Measurements from ENCODE around the gene RAD50. TPM values are rescaled to one million over a fixed set of nuclear protein-coding genes. Genes with fewer than 3 reads are reported as not detected.
"Not testable (repeated sequence)": the region's sequence is repeated elsewhere in the genome, so short reads cannot be mapped to it uniquely, and the experiment has no call there.

RAD50 gene
- total RNA-seq, 2 donors from 2014 or later, result 29.5 to 37.0 TPM

DNA sequence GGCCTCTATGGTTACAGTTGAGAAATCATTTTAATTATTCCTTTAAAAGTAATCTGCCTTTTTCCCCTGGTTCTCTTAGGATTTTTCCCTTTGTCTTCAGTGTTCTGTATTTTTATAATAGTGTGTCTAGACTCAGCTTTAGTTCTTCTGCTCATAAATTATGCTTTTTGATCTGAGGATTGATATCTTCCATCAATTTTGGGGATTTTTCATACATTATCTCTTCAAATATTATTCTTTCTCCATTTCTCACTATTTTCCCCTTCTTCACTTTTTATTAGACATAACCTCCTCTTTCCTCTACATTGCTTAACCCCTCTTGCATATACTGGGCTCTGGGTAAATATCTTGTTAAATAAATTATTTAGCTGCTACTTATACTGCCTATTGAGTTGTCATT lies 64.9 kb downstream of the RAD50 start:
- no peak overlapping the region for H3K9ac ChIP-seq (ENCODE audit: low read depth in 2 of 2, low read length in 2 of 2)
- no peaks in the 10 kb centered on the region for H3K27me3 ChIP-seq
- H3K36me3 ChIP-seq, result no peaks in the 10 kb centered on the region
- H3K9me3 ChIP-seq, result no peaks in the 10 kb centered on the region
- H3K4me1 ChIP-seq, result no peaks in the 10 kb centered on the region
- no peak for DNase-seq
- no peak overlapping the region for H3K4me3 ChIP-seq
- H3K27ac ChIP-seq, result no peak overlapping the region
- intact Hi-C loops (cut with DNase I), result loop anchor here (10.0 kb wide), 1 partner anchor 47 kb away; no protein-coding TSS in a partner anchor
- TF ChIP-seq, protein P1, sequence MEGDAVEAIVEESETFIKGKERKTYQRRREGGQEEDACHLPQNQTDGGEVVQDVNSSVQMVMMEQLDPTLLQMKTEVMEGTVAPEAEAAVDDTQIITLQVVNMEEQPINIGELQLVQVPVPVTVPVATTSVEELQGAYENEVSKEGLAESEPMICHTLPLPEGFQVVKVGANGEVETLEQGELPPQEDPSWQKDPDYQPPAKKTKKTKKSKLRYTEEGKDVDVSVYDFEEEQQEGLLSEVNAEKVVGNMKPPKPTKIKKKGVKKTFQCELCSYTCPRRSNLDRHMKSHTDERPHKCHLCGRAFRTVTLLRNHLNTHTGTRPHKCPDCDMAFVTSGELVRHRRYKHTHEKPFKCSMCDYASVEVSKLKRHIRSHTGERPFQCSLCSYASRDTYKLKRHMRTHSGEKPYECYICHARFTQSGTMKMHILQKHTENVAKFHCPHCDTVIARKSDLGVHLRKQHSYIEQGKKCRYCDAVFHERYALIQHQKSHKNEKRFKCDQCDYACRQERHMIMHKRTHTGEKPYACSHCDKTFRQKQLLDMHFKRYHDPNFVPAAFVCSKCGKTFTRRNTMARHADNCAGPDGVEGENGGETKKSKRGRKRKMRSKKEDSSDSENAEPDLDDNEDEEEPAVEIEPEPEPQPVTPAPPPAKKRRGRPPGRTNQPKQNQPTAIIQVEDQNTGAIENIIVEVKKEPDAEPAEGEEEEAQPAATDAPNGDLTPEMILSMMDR (IDR thresholded peaks at IDR 0.05), result no peak

DNA sequence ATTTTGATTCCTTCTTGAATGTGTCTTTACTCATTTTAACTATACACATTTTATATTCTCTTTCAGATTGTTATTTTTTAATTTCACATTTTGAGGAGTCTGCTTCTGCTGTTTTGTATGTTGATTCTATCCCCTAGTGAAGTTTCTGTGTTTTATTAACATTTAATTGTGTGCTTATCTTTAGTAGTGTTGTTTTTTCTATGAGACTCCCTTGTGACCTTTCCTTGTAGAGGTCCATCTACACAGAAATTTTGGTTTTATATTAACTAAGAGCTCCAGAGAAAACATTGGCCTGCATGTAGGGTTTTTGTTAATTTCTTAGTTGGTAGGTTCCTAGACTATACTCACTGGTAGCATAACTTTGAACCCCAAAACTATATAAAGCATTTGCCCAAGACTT lies 65.8 kb downstream of the RAD50 start:
- Histone ChIP-seq H3K4me1 (no peaks in the 10 kb centered on the region), H3K4me3 (no peak overlapping the region), H3K36me3 (no peaks in the 10 kb centered on the region), H3K9me3 (no peaks in the 10 kb centered on the region), H3K27me3 (no peaks in the 10 kb centered on the region), H3K27ac (no peak overlapping the region), H3K9ac (ENCODE audit: low read depth in 2 of 2, low read length in 2 of 2) (no peak overlapping the region)
- intact Hi-C loops (cut with DNase I), result loop anchor here (10.0 kb wide), 1 partner anchor 48 kb away; no protein-coding TSS in a partner anchor
- TF ChIP-seq, protein P1 (IDR thresholded peaks at IDR 0.05), result no peak
- no peak for DNase-seq

DNA sequence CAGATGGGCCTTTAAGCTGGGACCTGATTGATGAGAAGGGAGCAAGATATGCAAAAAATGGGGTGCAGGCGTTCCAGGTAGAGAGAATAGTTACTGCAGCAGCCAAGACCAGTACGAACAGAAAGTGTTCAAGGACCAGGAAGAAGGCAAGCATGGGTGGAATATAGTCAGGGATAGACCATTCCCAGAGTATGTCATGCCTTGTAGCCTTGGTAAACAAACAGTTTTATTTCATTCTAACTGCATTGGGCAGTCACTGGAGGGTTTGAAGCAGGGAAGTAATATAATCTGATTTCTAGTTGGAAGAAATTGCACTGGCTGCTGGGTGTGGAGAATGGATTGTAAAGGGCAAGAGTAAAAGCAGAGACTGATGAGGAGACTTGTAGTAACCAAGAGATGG lies 70.7 kb downstream of the RAD50 start:
- DNase-seq, result no peak
- Histone ChIP-seq H3K36me3 (no peaks in the 10 kb centered on the region), H3K27ac (no peak overlapping the region), H3K27me3 (no peaks in the 10 kb centered on the region), H3K4me3 (no peak overlapping the region), H3K9me3 (no peaks in the 10 kb centered on the region), H3K4me1 (no peaks in the 10 kb centered on the region), H3K9ac (ENCODE audit: low read depth in 2 of 2, low read length in 2 of 2) (no peak overlapping the region)
- TF ChIP-seq, protein P1 (IDR thresholded peaks at IDR 0.05), result no peak
- intact Hi-C loops (cut with DNase I), result loop anchor here (10.0 kb wide), 1 partner anchor 53 kb away; no protein-coding TSS in a partner anchor

DNA sequence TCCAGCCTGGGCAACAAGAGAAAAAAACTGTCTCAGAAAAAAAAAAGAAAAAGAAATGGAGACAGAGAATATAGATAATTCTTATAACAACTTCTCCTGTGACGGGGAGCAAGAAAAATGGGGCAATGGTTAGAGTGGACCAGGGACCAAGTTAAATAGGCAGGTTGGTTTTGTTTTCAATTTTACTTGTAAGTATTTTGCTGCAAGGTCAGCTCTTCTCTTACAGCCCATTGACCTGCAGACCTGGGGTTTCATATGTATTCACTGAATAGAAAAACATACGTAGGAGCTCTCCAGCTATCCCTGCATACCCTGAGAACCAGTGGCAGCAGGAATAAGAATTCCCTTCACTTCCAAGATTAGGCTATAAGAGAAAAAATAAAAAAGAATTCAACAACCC lies 72.0 kb downstream of the RAD50 start:
- Histone ChIP-seq H3K27me3 (no peaks in the 10 kb centered on the region), H3K4me1 (no peaks in the 10 kb centered on the region), H3K4me3 (no peak overlapping the region), H3K9me3 (no peaks in the 10 kb centered on the region), H3K9ac (ENCODE audit: low read depth in 2 of 2, low read length in 2 of 2) (no peak overlapping the region), H3K36me3 (no peaks in the 10 kb centered on the region), H3K27ac (no peak overlapping the region)
- no peak for DNase-seq
- TF ChIP-seq, protein P1 (IDR thresholded peaks at IDR 0.05), result no peak
- intact Hi-C loops (cut with DNase I), result loop anchor here (10.0 kb wide), 1 partner anchor 54 kb away; no protein-coding TSS in a partner anchor

DNA sequence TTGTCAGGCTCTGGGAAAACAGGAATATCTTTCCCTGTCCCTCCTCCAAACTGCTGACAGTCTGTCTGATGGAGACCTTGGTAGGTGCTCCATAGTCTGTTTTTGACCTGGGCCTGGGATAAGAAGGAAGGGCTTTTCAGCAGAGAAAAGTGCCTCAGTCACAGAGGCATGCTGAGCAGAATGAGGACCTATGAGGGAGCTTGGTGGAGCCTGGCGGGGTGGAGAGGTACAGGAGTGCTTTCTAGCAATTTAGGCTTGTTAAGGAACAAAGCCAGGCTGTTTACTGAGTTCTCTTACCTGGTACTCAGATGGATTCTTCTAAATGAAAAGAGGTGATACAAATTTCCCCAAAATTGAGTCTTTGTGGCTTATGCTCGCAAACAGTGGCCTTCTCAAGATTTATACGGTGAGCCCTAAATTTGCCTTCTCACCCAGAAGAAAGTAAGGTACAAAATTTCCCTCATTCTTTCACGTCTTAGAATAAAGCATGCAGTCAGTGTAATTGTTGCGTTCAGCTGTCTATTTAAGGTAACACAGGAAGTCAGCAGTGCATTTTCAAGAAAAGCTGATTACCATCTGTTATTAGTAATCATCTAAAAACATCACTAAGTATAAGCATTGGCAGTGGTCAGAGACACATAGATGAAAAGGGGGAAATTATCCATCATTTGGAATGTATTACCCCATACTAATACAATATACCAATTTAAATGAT lies 72.6 kb downstream of the RAD50 start:
- no peak overlapping the region for H3K4me3 ChIP-seq

DNA sequence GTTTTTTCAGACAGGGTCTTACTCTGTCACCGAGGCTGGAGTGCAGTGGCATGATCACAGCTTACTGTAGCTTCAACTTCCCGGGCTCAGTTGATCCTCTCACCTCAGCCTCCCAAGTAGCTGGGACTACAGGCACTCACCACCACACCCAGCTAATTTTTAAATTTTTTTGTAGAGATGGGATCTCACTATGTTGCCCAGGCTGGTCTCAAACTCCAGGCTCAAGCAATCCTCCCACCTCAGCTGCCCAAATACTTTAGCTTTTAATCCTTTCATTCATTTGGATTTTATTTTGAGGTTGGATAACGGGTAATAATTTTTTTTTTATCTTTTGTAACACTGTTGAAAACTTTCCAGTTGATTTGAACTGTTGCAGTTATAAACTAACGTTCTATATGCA lies 76.8 kb downstream of the RAD50 start:
- H3K36me3 ChIP-seq; H3K4me1 ChIP-seq; intact Hi-C loops (cut with DNase I); DNase-seq; H3K9me3 ChIP-seq; H3K27ac ChIP-seq; H3K27me3 ChIP-seq; H3K4me3 ChIP-seq; H3K9ac ChIP-seq (ENCODE audit: low read depth in 2 of 2, low read length in 2 of 2): not testable (repeated sequence)

More for the DNA sequence above, 72.6 kb downstream of the RAD50 start:
- Histone ChIP-seq H3K27ac (no peak overlapping the region), H3K9me3 (no peaks in the 10 kb centered on the region), H3K4me1 (no peaks in the 10 kb centered on the region), H3K27me3 (no peaks in the 10 kb centered on the region), H3K36me3 (no peaks in the 10 kb centered on the region), H3K9ac (ENCODE audit: low read depth in 2 of 2, low read length in 2 of 2) (no peak overlapping the region)
- DNase-seq, result no peak
- TF ChIP-seq, protein P1 (IDR thresholded peaks at IDR 0.05), result no peak
- intact Hi-C loops (cut with DNase I), result loop anchor here (10.0 kb wide), 1 partner anchor 55 kb away; no protein-coding TSS in a partner anchor
